ENCODE measurements around the gene GATC. TPM values are rescaled to one million over a fixed set of nuclear protein-coding genes. Genes with fewer than 3 reads are reported as not detected.

GATC gene
- total RNA-seq, 1 donor from 2014 or later: 21.1 TPM

DNA sequence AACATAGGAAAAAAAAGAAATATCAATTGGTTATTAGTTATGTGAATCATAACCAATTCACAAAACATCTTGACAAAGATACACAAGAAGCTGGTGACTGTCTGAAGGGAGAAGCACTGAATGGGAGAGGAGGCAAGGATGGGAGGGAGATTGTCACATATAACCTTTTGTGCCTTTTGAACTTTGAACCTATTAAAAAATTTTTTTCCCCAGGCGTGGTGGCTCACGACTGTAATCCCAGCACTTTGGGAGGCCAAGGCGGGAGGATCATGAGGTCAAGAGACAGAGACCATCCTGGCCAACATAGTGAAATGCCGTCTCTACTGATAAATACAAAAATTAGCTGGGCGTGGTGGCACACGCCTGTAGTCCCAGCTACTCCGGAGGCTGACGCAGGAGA is 62.3 kb downstream of the GATC start:
- Mint-ChIP-seq H3K27ac (ENCODE audit: unreplicated experiment) (no peak overlapping the region), H3K9me3 (ENCODE audit: unreplicated experiment) (no peaks in the 10 kb centered on the region), H3K27me3 (ENCODE audit: unreplicated experiment) (no peaks in the 10 kb centered on the region), H3K36me3 (ENCODE audit: unreplicated experiment) (peaks cover 20% of the 10 kb centered on the region), H3K4me1 (ENCODE audit: unreplicated experiment) (no peaks in the 10 kb centered on the region), H3K4me3 (ENCODE audit: unreplicated experiment) (no peak overlapping the region)
- DNase-seq (ENCODE audit: extremely low spot score, unreplicated experiment): no peak
- TF ChIP-seq, protein P1, sequence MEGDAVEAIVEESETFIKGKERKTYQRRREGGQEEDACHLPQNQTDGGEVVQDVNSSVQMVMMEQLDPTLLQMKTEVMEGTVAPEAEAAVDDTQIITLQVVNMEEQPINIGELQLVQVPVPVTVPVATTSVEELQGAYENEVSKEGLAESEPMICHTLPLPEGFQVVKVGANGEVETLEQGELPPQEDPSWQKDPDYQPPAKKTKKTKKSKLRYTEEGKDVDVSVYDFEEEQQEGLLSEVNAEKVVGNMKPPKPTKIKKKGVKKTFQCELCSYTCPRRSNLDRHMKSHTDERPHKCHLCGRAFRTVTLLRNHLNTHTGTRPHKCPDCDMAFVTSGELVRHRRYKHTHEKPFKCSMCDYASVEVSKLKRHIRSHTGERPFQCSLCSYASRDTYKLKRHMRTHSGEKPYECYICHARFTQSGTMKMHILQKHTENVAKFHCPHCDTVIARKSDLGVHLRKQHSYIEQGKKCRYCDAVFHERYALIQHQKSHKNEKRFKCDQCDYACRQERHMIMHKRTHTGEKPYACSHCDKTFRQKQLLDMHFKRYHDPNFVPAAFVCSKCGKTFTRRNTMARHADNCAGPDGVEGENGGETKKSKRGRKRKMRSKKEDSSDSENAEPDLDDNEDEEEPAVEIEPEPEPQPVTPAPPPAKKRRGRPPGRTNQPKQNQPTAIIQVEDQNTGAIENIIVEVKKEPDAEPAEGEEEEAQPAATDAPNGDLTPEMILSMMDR (IDR thresholded peaks at IDR 0.05): no peak

Other genes with a start within 250 kb of the GATC start
- 2,037 TPM in 2 replicates for gene RPLP0, start 245.3 kb upstream of the GATC start, total RNA-seq
- 76.7 and 79.9 TPM in 2 replicates for gene PXN, start 180.7 kb upstream of the GATC start, total RNA-seq
- gene RNU4-2, start 154.5 kb upstream of the GATC start, total RNA-seq: 6,059 and 6,780 TPM in 2 replicates
- 2,875 and 3,252 TPM in 2 replicates for gene RNU4-1, start 153.2 kb upstream of the GATC start, total RNA-seq
- 0.94 and 0.97 TPM in 2 replicates for gene SIRT4, start 144.1 kb upstream of the GATC start, total RNA-seq
- 0.67 and 1.2 TPM in 2 replicates for gene PLA2G1B, start 118.7 kb upstream of the GATC start, total RNA-seq
- 1.0 and 1.3 TPM in 2 replicates for gene MSI1, start 77.3 kb upstream of the GATC start, total RNA-seq
- gene COX6A1, start 8.3 kb upstream of the GATC start, total RNA-seq: 299 and 307 TPM in 2 replicates
- gene TRIAP1, start 60 bp upstream of the GATC start, total RNA-seq: 23.9 and 25.6 TPM in 2 replicates
- 143 and 151 TPM in 2 replicates for gene SRSF9, start 23.3 kb downstream of the GATC start, total RNA-seq
- 324 and 325 TPM in 2 replicates for gene DYNLL1, start 49.7 kb downstream of the GATC start, total RNA-seq
- 20.4 and 24.0 TPM in 2 replicates for gene COQ5, start 82.7 kb downstream of the GATC start, total RNA-seq
- 139 and 177 TPM in 2 replicates for gene RNF10, start 87.9 kb downstream of the GATC start, total RNA-seq
- gene POP5, start 135.0 kb downstream of the GATC start, total RNA-seq: 36.9 and 42.0 TPM in 2 replicates
- not detected in 2 replicates for gene CABP1, start 194.2 kb downstream of the GATC start, total RNA-seq
- gene MLEC, start 240.7 kb downstream of the GATC start, total RNA-seq: 129 TPM in 2 replicates

Data from osteocyte (in vitro differentiated cells).